Stomach (tissue), 9 donors: ENCODE data around the gene FBXL7. TPM values are rescaled to one million over a fixed set of nuclear protein-coding genes. Genes with fewer than 3 reads are reported as not detected.
A peak's percentile ranks its signal among the peaks of the same experiment; 100 is the strongest.

Experiments used
- DNase-seq, 2 donors: peaks; one replicate each; pipeline versions ENCODE4 v3.0.0 to v3.0.0-alpha.2; 2013 to 2019
- H3K27ac ChIP-seq, 5 donors: fragments of 200-600 bp in 4 of 5; sonication (generic) in 4 of 5; one replicate each; pipeline ENCODE4 v1.5.1; 2013 to 2019; ENCODE audit warnings: mild to moderate bottlenecking in 1 of 5, moderate library complexity in 1 of 5
- H3K27me3 ChIP-seq, 3 donors: fragments of 200-600 bp; sonication (generic); one replicate each; pipeline ENCODE4 v1.5.1; 2017 to 2019; ENCODE audit warnings: mixed run types in 1 of 3
- H3K36me3 ChIP-seq, 4 donors: fragments of 200-600 bp; sonication (generic); 1 replicate in 3 of 4; 2 replicates in 1 of 4; pipeline ENCODE4 v1.5.1; 2016 to 2019
- H3K4me1 ChIP-seq, 4 donors: fragments of 200-600 bp; sonication (generic); one replicate each; pipeline ENCODE4 v1.5.1; 2016 to 2019
- H3K4me3 ChIP-seq, 4 donors: fragments of 200-600 bp; sonication (generic) in 3 of 4; one replicate each; pipeline ENCODE4 v1.5.1; 2016 to 2019; ENCODE audit warnings: mild to moderate bottlenecking in 1 of 4
- H3K9me3 ChIP-seq, 4 donors: fragments of 200-600 bp; sonication (generic); one replicate each; pipeline ENCODE4 v1.5.1; 2016 to 2019
- CTCF ChIP-seq, 7 experiments: fragments of 450-650 bp in 4 of 7; fragments of 200-600 bp in 3 of 7; sonication (generic) in 3 of 7; IDR thresholded peaks; one replicate each; pipeline ENCODE4 v1.5.1; 2016 to 2019; ENCODE audit warnings: antibody characterized with exemption in 7 of 7, control low read depth in 2 of 7, mild to moderate bottlenecking in 1 of 7
- EP300 ChIP-seq: sonication (generic); formaldehyde crosslinking; IDR thresholded peaks from one replicate; pipeline ENCODE4 v1.6.1; 2017; ENCODE audit warnings: antibody characterized with exemption
- POLR2A ChIP-seq, 4 donors: fragments of 450-650 bp; IDR thresholded peaks; one replicate each; pipeline ENCODE4 v1.6.1; 2016; ENCODE audit warnings: antibody characterized with exemption in 4 of 4, control low read depth in 2 of 4, mild to moderate bottlenecking in 1 of 4, moderate library complexity in 1 of 4
- POLR2AphosphoS5 ChIP-seq, 3 donors: sonication (generic); formaldehyde crosslinking; IDR thresholded peaks; one replicate each; pipeline ENCODE4 v1.6.1; 2016; ENCODE audit warnings: antibody characterized with exemption in 3 of 3
- WGBS, 5 donors: extraction: QIAGEN DNeasy Blood & Tissue Kit in 3 of 5; methylation state at CpG; one replicate each; pipeline versions ENCODE4 v1.1.5 to v1.1.7; 2013 to 2018; 5-methylcytosine and 5-hydroxymethylcytosine counted together
- intact Hi-C: fragments of 100-400 bp; cut with DNase I; formaldehyde crosslinking; loops from one replicate; pipeline ENCODE4 v1.15.1; 2023; ENCODE audit warnings: low total_unique reads
- polyA plus RNA-seq, 3 donors: library from polyadenylated mRNA; stranded (reverse); fragments of 200-250 nt; gene quantifications; one replicate each; pipeline ENCODE4 v1.2.3, GENCODE V29; 2013
- total RNA-seq, 5 donors: library from RNA; depleted of rRNA; stranded (reverse); fragments of >200 nt; gene quantifications; one replicate each; pipeline versions ENCODE4 v1.1.0 to v1.2.3, GENCODE V29; 2014 to 2016
- donor health status: healthy with polysubstance abuse.
- donor health status: Bipolar disorder and iron deficiency.
- donor health status: healthy.

The FBXL7 gene
- total and polyA plus RNA-seq, 8 donors, result 3.6 to 17.1 (median 6.8) TPM

GRCh38 chr5:15880201-15880600 lies 380.2 kb downstream of the FBXL7 start:
- Histone ChIP-seq H3K4me3 (no peak overlapping the region), H3K27me3 (no peaks in the 10 kb centered on the region), H3K36me3 (no peaks in the 10 kb centered on the region), H3K4me1 (no peaks in the 10 kb centered on the region), H3K9me3 (no peaks in the 10 kb centered on the region), H3K27ac (no peak overlapping the region)
- intact Hi-C loops, result no loop called here
- no peak for DNase-seq
- WGBS, 5 donors, result 40 to 60% (median 57%) methylated on average over 3 of the region's 3 CpGs
- no peak for TF ChIP-seq EP300
- TF ChIP-seq POLR2A (IDR thresholded peaks at IDR 0.05), result no peak
- TF ChIP-seq CTCF (IDR thresholded peaks at IDR 0.05), result no peak
- TF ChIP-seq POLR2AphosphoS5 (IDR thresholded peaks at IDR 0.05), result no peak

GRCh38 chr5:15885156-15885555 lies 385.2 kb downstream of the FBXL7 start:
- TF ChIP-seq CTCF (IDR thresholded peaks at IDR 0.05) (no peak), POLR2AphosphoS5 (IDR thresholded peaks at IDR 0.05) (no peak), POLR2A (IDR thresholded peaks at IDR 0.05) (no peak), EP300 (no peak)
- Histone ChIP-seq H3K36me3 (no peaks in the 10 kb centered on the region), H3K4me3 (no peak overlapping the region), H3K27me3 (no peaks in the 10 kb centered on the region), H3K4me1 (peaks cover 0 to 13% (median 3%) of the 10 kb centered on the region in 4 donors), H3K9me3 (no peaks in the 10 kb centered on the region), H3K27ac (peak overlapping the region in 1 of 5 donors; percentile 11)
- WGBS, 5 donors, result 72 to 83% (median 73%) methylated on average over 3 of the region's 3 CpGs
- DNase-seq, result no peak
- intact Hi-C loops, result no loop called here

- intact Hi-C loops, result no loop called here
- Histone ChIP-seq H3K9me3 (no peaks in the 10 kb centered on the region), H3K27ac (no peak overlapping the region), H3K4me3 (no peak overlapping the region), H3K4me1 (peaks cover 0 to 13% (median 3%) of the 10 kb centered on the region in 4 donors), H3K27me3 (no peaks in the 10 kb centered on the region), H3K36me3 (no peaks in the 10 kb centered on the region)
- no peak for DNase-seq
- WGBS, 5 donors, result 57 to 73% (median 65%) methylated on average over 1 of the region's 1 CpG
- no peak for TF ChIP-seq POLR2AphosphoS5 (IDR thresholded peaks at IDR 0.05)
- TF ChIP-seq EP300, result no peak
- no peak for TF ChIP-seq CTCF (IDR thresholded peaks at IDR 0.05)
- TF ChIP-seq POLR2A (IDR thresholded peaks at IDR 0.05), result no peak
Observed at GRCh38 chr5:15886156-15886555, 386.2 kb downstream of the FBXL7 start.

GRCh38 chr5:15887093-15887492 lies 387.1 kb downstream of the FBXL7 start:
- Histone ChIP-seq H3K4me1 (peaks cover 0 to 13% (median 3%) of the 10 kb centered on the region in 4 donors), H3K4me3 (no peak overlapping the region), H3K36me3 (no peaks in the 10 kb centered on the region), H3K27ac (peak overlapping the region in 1 of 5 donors; percentile 20), H3K27me3 (no peaks in the 10 kb centered on the region), H3K9me3 (no peaks in the 10 kb centered on the region)
- 34 to 63% (median 51%) methylated on average over 3 of the region's 3 CpGs for WGBS, 5 donors
- DNase-seq, result peak in 1 of 2 donors; percentile 57
- intact Hi-C loops, result no loop called here
- TF ChIP-seq POLR2AphosphoS5 (IDR thresholded peaks at IDR 0.05) (no peak), EP300 (no peak), CTCF (IDR thresholded peaks at IDR 0.05) (no peak), POLR2A (IDR thresholded peaks at IDR 0.05) (no peak)
